Kidney tubule cell (primary cell): Measurements from ENCODE around the gene SZRD1.
"Not testable (repeated sequence)": the region's sequence is repeated elsewhere in the genome, so short reads cannot be mapped to it uniquely, and the experiment has no call there.

Experiments
- DNase-seq: peaks from one replicate; pipeline ENCODE4 v3.0.0-alpha.2; 2018; ENCODE audit warnings: low spot score

The SZRD1 gene

GRCh38 chr1:16366722-16367257, at the start of gene SZRD1:
SZRD1 (plus strand) TSS chr1:16367242; CDS start chr1:16367258, 16 bp downstream.
- DNase-seq, result peak; percentile 99

- DNase-seq, result no peak
These were observed 48.5 kb upstream of the SZRD1 start for GRCh38 chr1:16318555-16318954.

- DNase-seq, result no peak
These were observed 45.7 kb upstream of the SZRD1 start for GRCh38 chr1:16321176-16321867.

- DNase-seq, result peak; percentile 59
These were observed 42.6 kb upstream of the SZRD1 start for GRCh38 chr1:16324456-16324890.

- DNase-seq, result peak; percentile 13
These were observed 40.1 kb upstream of the SZRD1 start for GRCh38 chr1:16326833-16327404.

GRCh38 chr1:16334655-16335340, 32.2 kb upstream of the SZRD1 start:
- peak; percentile 42 for DNase-seq

GRCh38 chr1:16338961-16339360, 28.1 kb upstream of the SZRD1 start:
- no peak for DNase-seq

- no peak for DNase-seq
These were observed 26.4 kb upstream of the SZRD1 start for GRCh38 chr1:16340673-16341072.

- DNase-seq, result no peak
These were observed 24.5 kb upstream of the SZRD1 start for GRCh38 chr1:16342331-16343062.

GRCh38 chr1:16343276-16343675, 23.8 kb upstream of the SZRD1 start:
- DNase-seq, result not testable (repeated sequence)

GRCh38 chr1:16348414-16349182, 18.4 kb upstream of the SZRD1 start:
- DNase-seq, result peak; percentile 49

- DNase-seq, result no peak
These were observed 17.1 kb upstream of the SZRD1 start for GRCh38 chr1:16349847-16350406.

- peak; percentile 31 for DNase-seq
These were observed 15.5 kb upstream of the SZRD1 start for GRCh38 chr1:16351456-16351993.

- DNase-seq, result peak; percentile 94
These were observed 14.8 kb upstream of the SZRD1 start, which contains the start of gene FBXO42 for GRCh38 chr1:16351994-16352841. FBXO42 (minus strand) TSS chr1:16352480; CDS start chr1:16315418, 37,062 bp downstream.

- peak; percentile 64 for DNase-seq
These were observed 14.1 kb upstream of the SZRD1 start for GRCh38 chr1:16352842-16353535.

- no peak for DNase-seq
These were observed 12.4 kb upstream of the SZRD1 start for GRCh38 chr1:16354619-16355018.

- DNase-seq, result no peak
These were observed 10.2 kb upstream of the SZRD1 start for GRCh38 chr1:16356867-16357266.

GRCh38 chr1:16365146-16365498, 1.9 kb upstream of the SZRD1 start:
- DNase-seq, result not testable (repeated sequence)
